Stimulated activated CD4-positive, alpha-beta T cell treated with anti-CD3 and anti-CD28 coated beads, Interleukin-1b, Interleukin-23, amount 100 ng/mL, for 4 hours (primary cell): ENCODE data around the gene PSMD5.
A peak's percentile ranks its signal among the peaks of the same experiment; 100 is the strongest.

Experiments
- DNase-seq, 2 donors: peaks; one replicate each; pipeline ENCODE4 v3.0.0-alpha.2; 2020; ENCODE audit warnings: low read depth in 2 of 2

PSMD5 gene

DNA sequence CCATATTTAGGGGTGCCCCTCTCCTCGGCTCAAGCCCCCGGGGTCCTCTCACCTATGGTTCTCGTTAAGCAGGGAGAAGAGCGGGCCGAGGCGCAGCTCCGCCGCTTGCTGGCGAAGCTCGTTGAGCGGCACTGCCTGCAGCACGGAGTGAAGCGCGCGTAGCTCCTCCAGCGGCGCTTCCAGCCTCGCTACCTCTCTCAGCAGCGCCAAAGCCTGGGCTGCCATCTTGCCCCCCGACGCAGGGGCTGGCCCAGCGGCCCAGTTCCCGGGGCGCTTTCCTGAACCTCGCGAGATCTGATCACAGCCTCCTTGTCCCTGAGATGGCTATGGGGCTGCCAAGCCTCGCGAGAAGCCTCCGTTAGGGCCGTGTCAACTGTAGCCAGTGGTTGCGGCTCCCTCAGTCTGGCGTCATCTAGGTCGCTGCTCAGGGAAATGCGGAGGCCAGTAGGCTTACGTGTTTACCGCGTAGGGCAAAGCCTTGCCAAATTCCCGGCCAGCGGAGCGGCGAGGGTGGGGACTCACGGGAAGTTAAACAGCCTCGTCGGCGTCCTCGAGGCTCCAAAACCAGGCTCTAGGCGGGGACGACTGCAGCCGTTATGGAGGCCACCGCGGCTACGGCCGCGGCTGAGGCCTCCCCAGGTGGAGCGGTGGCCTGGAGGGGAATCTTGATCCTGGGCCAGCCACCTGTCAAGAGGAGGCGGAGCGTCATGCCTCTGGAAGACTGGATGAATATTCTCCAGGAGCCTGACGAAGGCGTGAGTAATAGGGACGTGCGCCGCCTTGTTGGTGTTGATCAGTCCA lies at the start of gene PSMD5:
PSMD5 (minus strand) TSS at position 238 of the 801 bp plus-strand sequence; CDS start at position 225, 13 bp downstream.
- DNase-seq = peak; percentile 87 to 89

DNA sequence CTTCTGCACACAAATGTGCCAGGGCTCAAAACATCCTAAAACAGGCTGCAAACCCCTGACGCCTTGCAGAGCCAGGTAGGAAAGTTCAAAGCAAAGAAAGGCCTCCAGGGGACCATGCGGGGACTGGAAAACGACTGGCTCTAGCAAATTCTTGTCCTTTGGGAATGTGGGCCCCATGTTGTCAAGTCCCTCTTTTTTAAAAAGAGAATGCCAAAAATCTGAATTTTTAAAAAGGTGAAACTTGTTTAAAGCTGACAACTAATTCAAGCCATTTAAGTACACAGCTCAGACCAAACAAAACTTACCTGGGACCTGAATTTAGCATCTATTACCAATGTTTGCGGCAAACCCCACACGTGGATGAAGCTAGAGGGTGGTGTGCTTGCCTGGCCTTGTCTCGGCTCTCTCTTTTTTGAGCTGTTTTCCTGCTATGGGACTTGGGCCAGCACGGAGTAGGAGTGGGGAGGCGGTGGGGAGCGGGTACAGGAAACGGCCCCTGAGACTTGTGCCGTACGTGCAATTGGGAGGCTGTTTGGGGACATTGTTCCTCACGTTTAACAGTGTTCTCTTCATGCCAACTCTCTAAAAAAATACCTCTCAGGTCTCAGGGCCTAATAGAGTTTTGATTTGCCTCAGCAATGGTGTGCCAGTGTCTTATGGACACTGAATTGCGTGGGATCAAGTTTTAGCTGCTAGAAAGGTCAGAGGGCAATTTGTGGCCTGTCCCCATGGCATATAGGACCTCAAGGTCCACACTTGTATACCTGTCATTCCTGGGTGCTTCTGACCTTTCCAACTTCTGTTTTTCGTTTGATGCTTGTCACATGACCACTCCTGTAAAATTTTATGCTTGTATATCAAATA lies 49.4 kb upstream of the PSMD5 start:
- no peak for DNase-seq

DNA sequence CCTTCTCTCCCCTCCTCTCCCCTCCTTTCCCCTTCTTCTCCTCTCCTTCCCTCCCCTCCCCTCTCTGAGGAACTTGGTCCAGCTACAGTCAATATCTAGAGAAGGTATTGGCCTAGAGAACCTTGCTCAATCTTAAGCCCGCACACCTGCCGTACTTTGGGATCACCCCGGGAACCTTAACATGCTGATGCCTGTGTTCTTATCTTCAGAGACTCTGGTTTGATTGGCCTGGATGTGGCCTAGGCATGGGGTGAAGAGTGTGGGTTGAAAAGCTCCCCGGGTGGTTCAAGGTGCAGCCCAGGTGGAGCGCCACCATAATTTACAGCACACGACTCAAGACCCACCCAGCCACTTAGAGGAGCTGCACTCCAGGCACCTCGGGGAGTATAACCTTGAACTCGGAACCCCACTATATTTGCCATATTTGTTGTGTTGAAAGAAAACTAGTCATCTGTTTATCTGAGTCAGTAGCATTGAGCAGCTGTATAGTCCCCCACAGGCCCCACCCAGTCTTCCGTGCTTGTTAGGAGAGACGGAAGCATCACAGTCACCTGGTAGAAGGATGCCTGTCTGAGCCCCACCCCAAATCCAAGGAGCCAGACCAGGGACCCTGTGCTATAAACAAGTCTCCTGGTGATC lies 48.6 kb upstream of the PSMD5 start:
- DNase-seq = no peak

DNA sequence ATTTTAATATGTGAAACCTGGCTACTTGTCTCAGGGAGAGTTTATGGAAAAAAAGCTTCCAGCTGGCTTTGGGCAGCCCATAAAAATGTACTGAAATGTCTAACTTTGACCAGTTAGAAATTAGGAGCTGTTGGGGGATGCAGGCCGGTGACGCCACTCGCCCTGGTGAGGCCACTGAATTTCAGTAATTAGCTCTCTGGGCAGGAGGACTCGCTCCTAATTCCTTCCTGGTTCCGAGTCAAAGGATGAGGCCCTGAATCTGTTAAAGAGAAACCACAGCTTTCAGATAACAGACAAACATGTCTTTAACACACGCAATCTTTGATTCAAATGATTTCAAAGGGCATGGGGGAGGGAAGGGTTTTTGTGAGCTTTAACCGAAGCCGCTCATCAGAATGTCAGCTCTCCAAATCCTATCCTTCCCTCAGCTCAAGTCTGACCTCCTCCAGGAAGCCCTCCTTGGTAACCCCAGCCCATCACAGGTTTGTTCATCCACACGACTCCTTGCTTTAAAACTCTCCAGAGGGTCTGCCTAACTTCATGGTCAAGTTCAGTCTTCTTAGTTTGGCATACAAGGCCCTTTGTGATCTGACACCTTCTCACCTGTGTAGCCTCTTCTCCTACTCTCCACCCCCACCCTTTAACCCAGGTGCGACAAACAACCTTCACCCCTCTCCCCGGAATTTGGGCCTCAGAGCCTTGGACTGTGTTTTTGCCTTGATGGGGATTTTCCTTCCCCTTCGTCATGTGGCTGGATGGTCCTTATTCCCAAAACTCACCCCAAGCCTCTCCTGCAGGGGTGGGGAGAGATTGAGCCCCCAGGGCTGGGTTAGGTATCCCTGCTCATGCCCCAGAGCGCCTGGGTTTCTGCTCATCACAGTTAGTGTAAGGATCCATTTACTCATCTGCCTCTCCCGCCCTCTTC lies 47.9 kb upstream of the PSMD5 start:
- no peak for DNase-seq

DNA sequence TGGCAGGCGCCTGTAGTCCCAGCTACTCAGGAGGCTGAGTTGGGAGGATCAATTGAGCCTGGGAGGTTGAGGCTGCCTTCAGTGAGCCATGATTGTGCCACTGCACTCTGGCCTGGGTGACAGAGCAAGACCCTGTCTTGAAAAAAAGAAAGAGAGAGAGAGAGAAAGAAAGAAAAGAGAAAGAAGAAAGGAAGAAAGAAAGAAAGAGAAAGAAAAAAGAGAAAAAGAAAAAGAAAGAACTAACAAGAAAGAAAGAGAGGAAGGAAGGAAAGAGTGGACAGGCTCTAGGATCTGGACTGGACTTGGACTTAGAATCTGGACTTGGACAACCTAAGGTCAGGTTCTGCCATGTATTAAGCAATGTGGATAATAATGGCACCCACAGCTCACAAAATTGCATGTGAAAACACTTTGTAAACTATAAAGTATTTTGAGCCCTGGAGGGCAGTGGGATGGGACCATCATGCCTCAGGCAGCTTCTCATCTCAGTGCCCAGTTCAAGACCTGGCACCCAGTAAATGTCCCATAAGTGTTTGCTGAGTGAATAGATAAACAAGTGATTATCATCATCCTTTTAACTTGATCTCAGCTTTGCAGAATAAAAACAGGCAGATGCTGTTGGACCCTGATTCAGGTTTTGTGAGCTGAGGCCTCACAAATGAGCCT lies 47.0 kb upstream of the PSMD5 start:
- no peak for DNase-seq

DNA sequence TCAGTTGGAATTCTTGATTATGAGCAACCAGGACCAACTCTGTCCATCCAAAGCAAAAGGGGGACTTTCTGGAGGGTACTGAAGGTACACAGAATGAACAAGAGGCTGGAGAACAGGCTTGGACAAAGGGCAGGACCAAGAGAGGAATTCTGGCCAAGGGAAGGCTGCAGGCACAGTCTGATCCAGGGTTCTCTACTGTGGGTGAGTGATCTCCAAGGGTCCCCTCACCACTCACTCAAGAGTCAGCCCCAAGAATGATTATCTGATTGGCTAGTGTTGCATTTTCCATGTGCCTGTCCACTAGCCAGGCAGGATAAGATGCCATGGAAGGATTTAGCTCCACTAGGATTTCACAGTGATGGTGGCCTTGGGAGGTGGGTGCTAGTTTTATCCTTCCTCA lies 45.9 kb upstream of the PSMD5 start:
- no peak for DNase-seq

DNA sequence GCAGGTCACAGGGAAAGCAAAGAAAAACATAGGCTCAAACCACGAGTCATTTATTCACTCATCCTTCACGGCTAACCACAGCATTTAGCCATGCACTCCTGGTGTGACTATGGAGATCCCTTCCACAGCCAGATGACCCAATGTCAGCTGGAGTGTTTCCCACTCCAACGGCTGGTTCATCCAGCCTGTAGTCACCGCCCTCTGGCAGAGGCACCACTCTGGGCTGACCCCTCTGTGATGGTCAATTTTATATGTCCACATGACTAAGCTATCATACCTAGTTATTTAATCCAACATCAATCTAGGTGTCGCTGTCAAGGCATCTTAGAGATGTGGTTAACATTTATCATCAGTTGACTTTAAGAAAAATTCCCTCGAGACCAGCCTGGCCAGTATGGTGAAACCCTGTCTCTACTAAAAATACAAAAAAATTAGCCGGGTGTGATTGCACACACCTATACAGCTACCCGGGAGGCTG lies 43.8 kb upstream of the PSMD5 start:
- DNase-seq = no peak

DNA sequence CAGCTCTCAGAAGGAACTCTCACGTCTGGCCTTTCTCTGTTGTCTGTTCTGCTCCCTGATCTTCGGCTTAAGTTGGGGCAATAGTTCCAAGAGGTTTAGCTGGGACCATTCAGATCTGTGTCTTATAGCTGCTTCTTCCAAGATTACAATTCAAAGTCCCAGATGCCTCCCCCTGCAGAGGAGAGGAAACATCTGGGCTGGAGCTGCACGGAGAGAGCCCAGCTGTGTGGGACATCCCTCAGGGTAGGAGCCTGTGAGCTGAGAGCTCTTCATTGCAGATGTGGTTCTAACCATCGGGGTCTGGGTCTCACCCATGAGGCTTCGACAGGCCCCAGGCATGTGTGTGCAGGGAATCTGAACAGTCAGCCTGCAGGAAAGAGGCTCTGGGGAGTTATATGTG lies 43.2 kb upstream of the PSMD5 start:
- DNase-seq = no peak

DNA sequence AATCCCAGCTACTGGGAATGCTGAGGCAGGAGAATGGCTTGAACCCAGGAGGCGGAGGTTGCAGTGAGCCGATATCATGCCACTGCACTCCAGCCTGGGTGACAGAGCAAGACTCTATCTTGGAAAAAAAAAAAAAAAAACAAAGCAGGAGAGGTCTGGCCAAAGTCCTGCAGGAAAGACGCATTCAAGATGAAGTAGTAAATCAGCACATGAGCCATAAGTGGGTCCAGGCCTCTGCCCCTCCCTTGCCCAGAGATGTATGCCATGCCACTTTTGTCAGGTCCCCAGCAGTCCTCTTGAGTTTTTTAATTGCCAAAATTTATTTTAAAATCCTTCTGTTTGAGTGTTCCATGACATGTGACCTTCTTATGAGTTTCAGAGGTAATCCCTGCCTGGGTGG lies 42.7 kb upstream of the PSMD5 start:
- DNase-seq = no peak

DNA sequence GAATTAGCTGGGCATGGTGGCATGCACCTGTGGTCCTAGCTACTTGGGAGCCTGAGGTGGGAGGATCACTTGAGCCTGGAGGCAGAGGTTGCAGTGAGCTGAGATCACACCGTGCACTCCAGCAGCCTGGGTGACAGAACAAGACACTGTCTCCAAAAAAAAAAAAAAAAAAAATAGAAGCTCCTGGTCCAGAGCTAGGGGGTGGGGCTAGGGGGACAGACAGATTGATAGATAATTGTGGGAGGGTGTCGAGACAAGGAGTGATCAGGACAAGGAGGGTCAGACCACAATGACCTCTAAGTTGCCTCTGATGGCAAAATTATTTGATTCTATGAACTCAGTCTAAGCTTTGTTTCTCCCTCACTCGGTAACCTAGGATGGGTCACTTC lies 40.9 kb upstream of the PSMD5 start:
- no peak for DNase-seq

DNA sequence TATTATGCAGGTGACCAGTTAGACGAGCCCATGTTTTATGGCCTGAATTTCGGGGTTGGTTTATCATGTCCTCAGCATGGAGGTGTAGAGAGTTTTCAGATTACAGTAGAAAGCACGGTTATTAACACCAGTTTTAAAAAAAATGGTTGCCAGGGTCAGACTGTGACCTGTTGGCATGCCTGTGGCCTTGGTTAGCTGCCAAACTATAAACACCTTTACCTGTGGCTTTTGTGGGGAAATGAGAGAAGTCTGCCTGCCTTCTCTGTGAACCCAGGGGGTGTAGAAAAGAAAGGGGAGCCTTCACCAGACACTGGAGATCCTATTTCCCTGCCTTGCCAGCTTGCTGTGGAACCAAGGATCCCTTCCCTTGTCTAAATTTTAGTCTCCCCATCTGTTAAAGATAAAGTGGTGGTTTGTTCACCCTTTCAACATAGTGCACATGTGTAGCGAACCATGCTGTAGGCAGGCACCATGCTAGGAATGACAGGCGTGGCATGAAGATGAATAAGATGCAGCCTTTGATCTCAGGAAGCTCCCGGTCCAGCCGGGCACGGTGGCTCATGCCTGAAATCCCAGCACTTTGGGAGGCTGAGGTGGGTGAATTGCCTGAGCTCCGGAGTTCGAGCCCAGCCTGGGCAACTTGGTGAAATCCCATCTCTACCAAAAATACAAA lies 40.3 kb upstream of the PSMD5 start:
- DNase-seq = no peak

DNA sequence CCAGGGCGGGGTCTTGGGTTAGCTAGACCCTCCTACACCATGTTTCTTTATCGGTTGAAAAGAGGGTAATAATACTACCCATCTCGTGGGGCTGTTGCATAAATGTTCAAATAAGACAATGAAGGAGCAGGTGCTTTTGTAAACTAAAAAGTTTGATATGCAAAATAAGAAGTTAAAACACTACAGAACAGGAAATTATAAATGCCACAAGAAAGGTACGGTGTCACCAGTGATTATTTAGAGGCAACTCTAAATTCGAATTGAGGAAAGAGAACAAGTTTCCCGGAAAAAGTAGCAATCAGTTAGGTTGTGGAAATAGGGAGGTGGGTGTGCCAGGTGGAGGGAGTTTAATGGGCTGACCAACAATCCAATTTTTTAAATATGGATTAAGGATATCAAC lies 36.7 kb upstream of the PSMD5 start:
- no peak for DNase-seq

DNA sequence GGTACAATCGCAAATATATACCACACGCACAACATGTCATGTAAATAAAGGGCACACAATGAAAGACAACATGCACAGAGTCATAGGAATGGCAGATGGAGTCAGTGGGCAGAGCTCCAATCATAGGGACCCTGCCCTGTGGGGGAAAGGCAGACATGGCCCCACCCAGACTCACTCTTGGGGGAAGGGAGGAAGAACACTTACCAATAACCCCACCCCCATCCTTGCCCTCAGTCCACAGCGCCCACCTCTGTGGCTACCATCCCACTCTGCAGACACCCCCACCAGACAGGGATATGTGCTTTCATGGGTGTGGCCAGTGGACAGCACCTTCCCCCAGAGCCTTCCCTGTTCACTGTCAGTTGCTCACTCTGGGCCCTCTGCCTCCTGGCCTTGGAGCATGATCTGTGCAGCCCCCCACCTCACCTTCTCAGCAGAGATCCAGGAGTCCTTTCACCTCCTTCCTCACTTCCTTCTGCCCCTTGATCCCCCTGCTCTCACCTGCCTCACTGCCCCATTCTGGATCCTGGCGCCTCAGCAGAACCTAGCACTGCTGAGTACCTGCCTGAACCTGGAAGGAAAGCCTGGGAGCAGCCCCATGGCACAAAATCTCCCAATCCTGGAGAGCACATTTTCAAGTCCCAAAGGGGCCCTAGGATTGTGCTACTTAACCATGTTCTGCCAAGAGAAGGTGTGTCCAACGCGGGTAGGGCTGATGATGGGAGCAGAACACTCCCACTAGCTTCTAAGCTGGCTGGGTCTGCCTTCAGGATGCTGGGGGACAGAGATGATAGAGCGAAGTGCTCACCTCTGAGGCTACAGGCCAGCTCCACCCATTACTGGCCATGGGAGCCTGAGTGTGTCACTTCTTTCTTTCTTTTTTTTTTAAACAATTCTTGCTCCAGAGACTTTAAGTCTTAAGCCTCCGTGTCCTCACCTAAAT lies 35.7 kb upstream of the PSMD5 start:
- no peak for DNase-seq

DNA sequence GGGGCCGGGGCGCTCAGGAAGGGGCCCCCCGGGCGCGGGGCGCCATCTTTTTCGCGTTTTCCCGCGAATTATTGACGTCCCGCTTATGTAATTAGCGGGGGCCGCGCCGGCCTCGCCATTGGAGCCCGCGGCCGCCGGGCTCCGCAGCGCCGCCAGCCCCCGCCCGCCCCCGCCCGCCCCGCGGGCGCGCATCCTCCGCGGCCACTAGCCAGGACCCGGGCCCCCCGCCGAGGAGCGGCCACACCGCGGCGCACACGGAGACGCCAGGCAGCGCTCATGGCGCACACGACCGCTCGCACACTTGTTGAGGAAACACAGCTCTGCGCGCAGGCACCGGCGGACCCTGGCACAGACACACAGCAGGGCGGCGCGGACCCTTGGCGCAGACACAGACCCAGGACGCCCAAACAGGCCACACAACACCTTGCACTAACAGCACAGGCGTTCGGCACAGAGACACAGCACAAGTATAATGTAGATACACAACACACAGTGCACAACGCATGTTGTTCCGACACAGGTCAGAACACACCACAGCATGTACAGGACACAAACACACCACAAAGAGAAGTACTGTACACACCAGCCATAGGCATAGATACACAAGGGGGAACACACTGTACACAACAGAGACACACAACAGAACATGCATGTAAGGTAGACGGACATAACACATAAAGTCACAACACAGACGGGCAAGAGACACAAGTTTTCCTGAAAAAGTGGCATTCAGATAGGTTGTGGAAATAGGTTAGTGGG lies 34.7 kb upstream of the PSMD5 start:
- peak in 1 of 2 donors; percentile 61 for DNase-seq

DNA sequence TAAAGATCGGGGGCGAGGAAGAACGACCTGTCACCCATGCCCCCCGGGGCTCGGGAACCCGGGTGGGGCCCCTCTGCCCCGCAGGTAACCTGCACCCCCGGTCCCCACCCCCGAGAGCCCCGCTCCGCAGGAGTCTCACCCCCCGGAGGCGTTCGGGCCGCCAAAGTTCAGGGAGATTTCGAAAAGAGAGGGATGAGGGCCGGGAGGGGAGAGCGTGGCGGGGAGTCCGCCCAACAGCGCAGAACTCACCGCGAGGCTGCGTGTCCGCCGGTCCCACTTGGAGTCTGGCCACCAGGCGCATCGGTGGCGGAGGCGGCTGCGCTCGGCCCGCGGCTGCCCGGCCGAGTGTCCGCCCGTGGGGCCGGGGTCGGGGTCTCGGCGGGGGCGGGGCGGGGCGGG lies 34.1 kb upstream of the PSMD5 start, which contains the start of gene PHF19:
PHF19 (minus strand) TSS at position 347 of the 399 bp plus-strand sequence. CDS start 2,447 bp downstream, outside the sequence.
- no peak for DNase-seq

DNA sequence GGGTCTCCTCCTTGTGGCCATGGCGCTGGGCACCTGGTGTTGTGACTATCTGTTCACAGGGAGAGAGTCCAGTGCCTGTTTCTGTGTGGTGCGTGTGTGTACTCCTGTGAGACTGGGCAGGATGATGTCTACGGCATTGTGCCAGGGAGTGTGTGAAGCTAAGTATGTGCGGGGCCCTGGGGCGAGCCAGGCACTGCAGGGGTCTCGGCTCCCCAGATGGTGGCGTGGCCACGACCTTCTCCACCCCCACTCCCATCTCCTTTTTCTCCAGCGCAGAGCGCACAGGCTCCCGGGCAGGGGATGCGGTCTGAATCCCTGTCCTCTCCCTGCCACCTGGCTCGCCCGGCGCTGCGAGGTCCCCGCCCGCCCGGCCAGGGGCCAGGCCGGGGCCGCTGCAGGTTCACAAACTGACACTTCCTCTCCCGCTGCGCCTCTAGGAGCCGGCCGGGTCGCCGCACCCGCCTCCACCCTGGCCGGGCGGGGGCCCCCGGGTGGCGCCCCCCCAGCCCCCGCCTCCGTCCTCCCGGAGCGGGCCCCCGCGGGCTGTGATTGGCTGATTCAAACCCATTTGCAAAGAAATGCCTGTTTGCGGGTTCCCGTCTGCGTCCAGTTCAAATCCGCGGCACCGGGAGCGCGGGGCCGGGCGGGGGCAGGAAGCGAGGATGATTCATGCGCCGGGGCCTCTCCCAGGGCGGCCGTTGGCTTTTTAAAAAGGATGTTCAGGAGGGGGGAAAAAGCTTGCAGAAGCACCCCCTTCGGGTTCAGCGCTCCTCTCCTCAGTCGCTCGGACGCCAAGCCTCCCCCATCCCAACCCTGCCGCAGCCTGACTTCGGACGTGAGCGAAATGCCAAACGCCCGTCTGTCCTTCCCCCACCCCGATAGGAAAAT lies 33.5 kb upstream of the PSMD5 start:
- peak; percentile 60 to 71 for DNase-seq

DNA sequence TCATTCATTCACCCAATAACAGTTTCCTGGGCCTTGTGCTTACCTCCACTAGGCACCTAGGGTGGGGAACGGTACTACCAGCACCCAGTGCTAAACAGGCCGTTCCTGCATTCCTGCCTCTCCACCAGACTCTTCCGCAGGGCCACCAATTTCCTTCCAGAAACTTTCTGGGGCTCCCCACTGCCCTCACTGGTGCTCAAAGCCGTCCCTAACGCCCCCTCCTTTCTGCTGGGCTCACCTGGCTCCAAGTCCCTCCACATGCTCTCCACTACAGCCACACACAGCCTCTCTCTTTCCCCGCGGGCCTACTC lies 32.9 kb upstream of the PSMD5 start:
- DNase-seq = no peak
